Stimulated activated CD8-positive, alpha-beta memory T cell treated with anti-CD3 and anti-CD28 coated beads, Interleukin-12 subunit alpha, Interleukin-12 subunit beta, amount 100 ng/mL, for 4 hours (primary cell): ENCODE data around the gene ZNF423.

ENCODE experiments used
- DNase-seq: peaks from one replicate; pipeline ENCODE4 v3.0.0-alpha.2; 2020; ENCODE audit warnings: low read depth

ZNF423 gene

DNA sequence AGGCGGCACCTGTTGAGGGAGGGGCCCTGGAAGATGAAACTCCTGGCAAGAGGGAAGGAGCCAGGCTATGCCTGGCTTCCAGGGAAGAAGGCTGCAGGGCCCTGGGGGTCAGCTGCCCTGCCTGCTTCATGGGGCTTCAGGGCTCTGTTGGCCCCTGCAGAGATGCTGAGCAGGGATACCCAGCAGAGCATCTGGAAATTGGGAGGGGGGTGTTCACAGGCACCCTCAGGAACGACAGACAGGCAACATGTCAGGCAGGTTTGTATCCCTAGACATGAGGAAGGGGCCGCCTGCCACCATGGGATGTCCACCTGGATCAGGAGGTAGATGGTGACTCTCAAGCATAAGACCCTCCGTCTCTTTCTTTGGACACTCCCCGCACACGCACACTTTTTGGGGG, 13.8 kb upstream of the ZNF423 start:
- no peak for DNase-seq

DNA sequence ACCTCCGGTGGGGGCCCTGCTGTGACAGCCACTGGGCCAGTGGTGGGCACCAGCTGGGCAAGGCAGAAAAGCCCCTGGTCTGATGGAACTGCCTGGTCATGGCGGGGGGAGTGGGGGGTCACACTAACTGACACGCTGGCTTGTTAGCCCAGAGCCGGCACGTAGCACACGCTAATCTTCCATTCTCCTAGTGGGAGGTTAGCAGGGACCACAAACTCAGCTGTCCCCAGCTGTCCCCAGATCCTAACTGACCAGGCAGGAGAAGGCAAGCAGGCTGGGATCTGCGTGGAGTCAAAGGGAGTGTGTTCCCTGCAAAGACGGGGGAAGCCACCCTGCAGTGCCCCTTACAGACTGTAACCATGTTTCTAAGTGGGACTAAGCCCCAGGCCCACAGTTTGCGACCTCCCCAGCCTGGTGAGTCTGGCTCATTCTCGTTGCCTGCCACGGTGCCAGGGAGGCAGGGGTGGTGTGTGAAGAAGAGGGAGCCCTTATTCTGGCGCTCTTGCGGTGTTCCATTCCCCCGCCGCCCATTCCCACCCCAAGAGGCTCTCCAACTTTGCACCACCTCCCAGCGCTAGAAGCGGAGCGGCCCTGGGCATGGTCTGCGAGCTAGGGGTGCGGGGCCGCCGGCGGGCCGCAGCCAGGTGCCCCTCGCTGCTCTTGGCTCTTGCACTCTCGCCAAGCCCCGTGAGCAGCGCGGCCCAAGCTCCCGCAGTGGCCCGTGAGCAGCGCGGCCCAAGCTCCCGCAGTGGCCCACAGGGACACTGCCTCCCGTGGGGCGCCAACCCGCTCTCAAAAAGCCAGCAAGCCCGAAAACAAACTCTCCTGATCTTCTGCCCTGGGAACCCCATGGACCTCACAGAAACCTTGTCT, 12.1 kb upstream of the ZNF423 start:
- DNase-seq = no peak

DNA sequence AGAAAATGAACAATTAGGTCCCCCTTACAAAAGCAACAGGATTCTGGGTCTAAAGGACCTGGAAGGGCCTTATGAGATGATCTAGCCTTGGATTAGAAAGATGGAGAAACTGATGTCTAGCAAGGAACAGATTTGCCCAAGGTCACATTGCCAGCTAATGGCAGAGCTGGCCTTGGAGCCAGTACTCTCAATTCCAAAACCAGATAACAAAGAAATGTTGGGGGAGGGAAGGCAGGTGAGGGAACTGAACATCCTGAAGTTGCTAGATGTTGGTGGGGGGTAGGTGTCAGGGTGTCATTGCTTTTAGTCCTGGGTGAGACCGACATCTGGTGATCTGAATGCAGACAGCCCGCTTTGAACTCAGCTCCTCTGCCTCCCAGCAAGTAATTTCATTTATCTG, 11.3 kb upstream of the ZNF423 start:
- no peak for DNase-seq

DNA sequence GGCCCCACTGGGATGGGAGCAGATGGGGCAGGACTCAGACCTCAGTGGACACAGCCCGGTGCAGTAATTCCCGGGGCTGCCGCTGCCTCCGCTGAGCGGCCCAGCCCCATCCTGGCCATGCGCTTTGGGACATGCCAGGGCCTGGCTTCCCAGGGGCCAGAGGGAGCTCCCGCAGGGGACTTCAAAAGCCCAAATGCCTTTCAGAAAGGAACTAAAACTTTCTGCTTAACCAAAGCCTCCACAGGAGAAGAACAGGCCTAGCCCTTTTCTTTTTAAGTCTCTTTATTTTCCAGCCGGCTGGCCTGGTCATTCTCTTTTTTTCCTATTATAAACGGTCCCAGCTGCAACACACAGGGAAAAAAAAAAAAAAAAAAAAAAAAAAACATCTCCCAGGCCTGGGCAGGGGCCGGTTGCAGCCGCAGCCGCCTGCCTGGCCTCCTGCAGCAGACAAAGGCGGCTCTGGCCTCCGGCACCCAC, 10.7 kb upstream of the ZNF423 start:
- no peak for DNase-seq

DNA sequence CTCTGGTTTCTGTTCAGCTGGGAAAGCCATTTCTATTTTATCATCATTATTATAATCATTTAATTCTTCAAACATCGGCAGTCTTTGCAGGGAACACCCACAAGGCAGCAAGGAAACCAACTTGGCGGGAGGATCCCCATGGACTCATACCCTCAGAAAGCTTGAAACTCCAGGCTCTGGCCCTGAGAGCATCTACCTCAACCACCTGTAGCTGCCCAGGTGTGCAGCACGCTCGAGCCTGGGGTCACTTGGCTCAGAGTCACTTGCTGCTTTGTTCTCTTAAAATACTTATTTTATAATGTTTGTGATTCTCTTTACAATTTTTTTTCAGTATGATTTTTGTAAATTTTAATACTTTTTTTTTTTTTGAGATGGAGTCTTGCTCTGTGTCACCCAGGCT, 6.8 kb upstream of the ZNF423 start:
- DNase-seq = no peak

DNA sequence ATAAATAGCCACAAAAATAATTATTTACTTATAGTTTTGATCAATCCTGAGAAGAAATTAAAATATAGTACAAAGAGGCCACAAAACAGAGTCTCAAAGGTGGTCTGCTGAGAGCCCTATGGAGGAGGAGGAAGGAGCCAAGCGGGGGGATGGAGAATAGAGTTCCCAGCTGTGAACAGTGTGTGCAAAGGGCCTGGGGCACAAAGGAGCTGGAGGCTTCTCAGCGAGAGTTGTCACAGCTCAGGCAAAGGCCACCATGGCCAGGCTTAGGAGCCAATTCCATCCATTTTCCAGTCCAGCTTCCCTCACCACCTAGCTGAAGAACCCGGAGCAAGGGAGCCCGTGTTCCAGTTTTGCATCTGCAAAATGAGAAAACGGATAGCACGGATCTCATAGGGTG, 5.4 kb upstream of the ZNF423 start:
- no peak for DNase-seq

DNA sequence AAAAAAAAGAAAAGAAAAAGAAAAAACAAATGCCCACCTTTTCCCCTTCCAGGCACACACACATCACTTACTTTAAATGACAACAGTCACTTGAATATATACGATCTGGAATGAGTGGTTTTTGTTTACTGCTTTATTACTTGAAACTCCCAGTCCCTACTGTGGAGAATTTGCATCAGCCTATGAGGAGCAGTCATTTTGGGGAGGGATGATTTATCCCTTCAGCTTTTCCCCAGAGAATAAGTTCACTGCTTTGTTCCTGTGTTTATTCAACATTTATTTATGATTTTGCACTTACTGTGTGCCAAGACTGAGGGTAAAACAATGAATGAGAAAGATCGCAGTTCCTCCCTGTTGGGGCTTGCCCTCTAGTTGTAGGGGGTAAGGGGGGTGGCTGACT, 4.7 kb upstream of the ZNF423 start:
- no peak for DNase-seq

DNA sequence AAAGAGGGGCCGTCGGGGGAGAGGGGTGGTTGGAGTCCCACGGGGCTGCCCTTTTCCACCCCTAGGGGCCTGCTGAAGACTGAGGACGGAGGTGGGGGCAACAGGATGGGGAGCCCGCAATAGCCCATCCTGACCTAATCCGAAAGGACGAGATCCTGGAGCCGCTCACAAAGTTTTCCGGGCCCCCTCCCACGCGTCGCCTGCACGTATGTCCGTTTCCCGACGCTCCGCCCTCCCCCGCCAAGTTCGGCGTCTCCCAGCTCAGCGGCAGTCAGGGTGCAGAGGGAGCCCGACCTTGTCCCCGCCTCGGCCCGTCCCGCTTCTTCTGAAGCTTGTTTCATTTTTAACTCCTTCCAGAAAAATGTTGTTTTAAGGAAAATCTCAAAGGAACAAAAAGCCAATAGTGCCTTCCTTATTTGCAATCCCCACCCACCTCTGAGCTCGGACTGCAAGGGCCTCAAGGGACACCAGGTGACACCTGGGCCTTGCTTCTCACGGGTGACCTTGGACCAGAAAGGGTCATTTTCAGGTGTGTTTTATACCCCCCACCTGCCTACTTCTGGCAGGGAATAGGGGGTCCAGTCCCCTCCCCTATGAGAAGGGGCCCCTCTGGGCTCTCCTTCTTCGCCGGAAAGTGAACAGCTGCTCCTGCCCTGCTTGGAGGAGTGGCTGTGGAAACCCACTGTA, 3.4 kb upstream of the ZNF423 start:
- DNase-seq = no peak

DNA sequence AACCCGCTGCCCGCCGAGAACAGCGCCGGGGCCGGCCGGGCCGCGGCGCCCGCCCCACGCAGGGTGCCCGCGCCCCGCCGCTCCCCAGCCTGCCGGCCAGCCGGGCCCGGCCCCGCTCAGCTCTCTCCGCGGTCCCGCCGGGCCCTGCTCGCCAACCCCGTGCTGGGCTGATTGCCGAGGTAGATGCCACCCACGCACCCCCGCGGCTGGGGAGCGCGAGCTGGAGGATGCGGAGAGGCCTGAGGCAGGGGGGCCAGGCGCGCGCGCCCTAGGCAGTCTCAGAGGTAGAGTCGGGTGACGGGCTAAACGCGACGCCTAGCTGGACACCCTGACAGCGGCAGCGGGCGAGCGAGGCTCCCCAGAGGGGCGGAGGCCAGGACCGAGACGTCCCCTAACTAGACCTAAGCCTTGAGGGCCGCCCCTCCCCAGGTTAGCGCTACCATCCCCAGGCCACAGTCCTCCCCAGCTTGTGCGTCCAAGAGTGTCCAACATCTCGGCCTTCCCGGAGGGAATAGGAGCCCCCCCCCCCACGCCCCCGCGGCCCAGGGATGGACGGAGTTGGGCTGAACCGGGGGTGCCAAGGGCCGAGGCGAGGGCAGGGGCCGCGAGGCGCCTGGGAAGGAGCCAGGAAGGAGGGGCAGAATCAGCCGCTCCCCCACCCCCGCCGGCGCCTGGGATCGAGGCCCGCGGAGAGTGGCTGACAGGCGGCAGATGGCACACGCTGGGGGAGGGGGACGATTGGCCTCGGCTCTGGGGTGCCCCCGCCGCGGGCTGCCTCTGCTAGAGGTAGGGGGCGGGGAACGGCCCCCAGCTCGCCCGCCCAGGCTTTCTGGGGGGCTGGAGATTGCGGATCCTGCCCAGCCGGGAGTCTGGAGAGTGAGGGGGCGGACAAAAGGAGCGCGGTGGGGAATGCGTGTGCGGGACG, 2.5 kb upstream of the ZNF423 start:
- peak; percentile 15 for DNase-seq

DNA sequence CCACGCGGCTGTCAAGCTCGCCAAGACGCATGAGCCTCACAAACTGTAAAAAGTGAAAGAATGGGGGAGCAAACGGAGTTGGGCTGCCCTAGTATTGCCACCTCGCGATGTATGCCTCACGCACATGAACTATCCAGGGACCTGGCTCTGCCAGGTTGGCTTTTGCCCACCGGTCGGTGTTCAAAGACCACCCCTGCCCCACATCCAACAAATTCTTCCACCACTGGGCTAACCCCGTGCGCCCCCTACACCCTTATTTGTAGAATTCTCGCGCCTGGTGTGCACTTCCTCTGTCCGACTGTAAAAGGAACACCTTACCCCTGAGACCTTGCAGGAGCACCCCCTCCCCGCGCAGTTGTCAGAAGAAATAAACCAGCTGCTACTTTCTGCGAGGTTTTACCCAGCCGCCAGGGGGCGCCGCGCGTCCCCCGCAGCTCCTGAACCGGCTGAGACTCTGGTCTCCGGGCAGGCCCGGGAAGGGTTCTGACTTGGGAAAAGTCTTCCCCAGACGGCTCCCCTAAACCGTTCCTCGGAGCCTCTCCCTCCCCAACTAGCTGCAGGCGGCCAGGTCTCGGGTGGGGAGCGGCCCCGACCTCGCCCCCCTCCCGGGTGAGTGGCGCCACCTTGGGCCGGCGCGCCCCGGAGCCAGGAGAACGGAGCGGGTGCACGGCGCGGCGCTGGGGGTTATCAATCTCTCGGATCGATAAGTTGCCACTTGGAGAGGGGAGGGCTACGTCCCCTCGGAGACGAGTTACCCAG, 1.7 kb upstream of the ZNF423 start:
- no peak for DNase-seq

DNA sequence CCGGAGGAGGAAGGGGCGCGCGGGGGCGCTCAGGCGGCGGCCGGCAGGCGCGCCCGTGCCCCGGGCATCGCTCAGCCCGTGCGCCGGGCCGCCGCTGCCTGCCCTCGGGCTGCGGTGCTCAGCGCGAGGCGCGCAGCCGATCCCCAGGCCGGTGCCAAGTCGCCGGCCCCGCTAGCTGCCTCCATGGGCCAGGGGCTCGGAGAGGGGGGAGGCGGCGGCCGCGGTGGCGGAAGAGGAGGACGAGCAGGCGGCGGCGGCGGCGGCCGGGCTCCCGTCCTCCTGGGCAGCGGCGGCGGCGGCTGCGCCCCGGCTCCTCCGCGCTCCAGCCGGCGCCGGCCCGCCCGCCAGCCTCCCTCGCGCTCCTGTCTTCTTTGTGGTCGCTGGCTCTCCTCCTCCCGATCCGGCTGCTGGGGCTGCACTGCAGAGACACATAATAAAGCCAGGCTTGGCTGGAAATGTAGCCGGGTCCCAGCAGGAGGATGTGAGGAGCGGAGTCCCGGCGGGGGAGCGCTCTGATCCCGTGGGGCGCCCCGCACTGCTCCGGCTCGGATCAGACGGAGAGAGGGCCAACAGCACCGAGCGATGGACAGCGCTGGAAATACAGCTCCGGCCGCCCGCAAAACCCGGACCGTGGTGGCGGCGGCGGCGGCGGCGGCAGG, 889 bp upstream of the ZNF423 start:
- DNase-seq = no peak

DNA sequence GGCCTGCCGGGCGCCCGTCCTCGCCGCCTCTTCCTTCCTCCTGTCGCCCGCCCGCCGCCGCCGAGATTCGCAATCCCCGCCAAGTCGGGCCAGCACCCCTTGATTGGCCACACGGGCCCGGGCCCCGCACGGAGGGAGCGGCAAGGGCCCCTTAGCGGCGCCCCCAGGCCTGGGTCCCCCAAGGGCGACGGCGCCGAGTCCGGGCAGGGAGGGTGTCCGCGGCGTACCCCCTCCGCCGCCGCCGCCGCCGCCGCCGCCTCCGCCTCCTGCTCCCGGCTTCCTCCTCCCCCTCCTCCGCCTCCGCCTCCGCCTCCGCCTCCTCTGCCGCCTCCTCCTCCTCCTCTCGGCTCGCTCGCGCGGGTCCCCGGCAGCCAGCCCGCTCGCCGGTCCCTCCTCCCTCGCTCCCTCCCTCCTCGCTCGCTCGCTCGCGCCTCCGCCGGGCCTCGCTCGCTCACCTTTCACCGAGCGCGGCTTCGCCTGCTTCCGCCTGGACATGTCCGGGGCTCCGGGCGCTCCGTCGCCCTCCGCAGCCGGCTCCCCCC, 561 bp downstream of the ZNF423 start:
- peak; percentile 34 for DNase-seq

DNA sequence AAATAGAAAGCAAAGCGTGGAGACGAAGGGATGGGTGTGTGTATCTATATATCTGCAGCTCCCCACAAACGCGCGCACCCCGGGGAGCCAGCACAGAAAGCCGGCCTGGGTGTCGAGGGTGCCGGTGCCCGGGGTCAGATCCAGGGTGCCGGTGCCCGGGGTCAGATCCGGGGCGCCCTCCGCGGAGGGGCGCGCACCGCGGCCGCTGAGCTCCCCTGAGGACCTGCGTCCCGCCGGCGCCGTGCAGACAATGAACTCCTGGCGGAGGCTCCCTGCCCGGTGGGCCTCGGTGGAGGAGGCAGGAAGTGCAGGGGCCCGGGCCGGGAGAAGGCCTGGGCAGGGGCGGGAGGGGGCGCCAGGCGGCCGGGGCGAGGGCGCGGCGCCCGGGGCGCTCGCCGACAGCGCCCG, 1.1 kb downstream of the ZNF423 start:
- DNase-seq = no peak

DNA sequence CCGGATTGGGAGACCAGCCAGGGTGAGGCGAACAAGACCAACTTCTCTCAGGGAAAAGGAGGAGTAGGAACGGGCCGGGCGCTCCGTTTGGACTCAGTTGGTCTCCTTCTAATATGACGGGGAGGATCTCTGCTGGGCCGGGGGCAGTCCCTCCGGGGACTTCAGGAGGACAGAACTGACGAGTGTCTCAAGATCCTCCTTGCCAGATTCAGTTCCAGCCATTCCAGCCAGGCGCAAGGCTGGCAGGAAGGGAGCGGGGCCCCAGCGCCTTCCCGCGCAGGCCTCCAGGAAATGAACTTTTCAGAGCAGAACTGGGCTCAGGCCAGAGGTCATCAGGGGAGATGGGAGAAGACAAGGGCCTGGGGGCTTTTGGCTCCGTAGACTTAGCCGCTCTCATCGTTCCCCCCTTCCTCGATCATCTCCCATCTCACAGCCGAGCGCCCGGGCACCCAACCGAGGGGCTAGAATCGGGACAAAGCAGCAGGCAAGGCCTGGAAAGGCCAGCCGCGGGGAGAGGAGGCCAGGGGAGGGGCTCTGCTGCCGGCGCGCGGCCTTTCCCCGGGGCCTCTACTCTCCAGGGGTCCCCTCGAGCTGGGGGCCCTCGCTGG, 1.6 kb downstream of the ZNF423 start:
- DNase-seq = no peak

DNA sequence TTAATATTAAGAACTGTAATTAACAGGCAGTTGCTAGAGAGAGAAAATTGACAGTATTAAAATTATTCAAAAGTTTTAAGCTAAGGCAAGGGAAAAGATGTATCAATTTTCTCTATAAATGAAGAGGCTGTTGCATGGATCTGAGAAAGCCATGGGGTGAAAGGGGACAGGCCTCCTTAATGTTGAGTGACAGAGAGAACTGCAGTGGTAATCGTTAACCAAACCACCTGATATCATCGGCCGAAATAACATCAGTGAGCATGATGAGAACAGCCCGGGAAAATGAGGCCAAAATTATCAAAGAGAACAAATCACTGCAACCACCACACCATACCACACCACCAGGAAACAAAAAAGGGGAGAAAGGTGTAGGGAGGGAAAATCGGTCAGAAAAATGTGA, 3.6 kb downstream of the ZNF423 start:
- DNase-seq = no peak

DNA sequence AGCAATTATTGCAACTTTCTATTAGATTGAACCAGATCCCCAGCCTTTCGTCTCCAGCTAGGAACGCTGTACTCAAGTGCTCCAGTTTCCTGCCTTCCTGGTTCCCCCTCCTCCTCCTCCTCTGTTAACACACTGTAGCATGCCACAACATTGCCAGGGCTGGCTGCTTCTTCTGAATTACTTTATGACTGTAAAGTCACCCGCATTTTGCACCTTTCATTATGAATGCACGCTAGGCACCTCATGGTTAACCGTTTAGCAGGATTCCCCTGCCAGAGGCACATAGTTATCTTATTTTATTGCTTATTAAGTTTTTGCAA, 4.5 kb downstream of the ZNF423 start:
- DNase-seq = no peak

DNA sequence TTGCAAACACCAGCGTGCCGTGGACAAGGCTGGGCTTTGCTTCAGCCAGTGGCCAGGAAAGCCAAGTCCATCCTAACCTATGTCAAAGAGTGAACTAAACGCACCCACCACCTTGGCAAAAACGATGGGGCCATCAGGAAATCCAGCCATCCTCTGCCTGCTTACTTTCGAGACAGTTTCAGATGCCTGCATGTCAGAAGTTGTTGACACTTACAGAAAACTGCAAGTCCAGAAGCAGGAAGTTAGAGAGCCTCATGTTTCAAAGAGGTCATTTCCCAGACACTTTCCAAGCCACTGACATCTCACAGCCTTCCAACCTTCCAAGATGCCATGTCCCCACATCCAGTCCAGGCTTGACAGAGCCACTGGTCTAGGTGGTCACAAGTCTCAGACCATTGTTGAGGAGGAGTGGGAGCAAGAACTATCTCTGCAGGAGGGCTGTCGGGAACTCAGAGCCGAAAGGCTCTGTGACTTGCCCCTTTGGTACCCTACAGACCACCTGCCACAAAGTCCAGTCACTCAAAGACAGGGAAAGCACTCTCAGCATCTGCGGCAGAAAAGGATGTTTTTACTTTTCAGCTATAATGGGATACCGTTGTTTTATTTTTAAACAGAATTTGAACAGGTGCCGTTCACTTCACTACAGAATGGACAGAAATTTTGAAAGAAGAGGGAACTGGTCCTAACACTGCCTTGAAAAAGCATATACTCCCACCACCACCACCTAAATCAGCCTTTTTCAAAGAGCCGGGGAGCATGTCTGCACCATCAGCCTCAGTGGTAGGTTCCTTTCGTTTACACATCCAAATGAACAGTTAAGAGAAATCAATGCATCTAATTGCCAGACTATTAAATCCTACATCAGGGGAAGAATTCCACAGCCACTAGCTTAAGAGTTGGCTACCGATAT, 5.1 kb downstream of the ZNF423 start:
- no peak for DNase-seq

DNA sequence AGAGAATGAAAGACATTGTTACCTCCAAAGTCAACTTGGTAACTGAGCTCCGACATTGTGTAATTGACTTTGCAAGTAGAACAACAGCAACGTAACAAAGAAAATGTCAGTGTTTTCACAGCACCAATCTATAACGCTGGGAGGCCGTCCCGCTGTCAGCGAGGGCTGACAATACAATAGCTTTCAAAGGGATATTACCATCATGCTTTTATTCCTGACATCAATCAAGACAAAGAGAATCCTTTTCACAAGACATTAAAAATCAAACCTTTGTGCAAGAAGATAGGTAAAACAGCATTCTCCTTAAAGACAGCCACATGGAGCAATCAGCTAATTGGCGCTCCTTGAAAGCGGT, 6.2 kb downstream of the ZNF423 start:
- no peak for DNase-seq

DNA sequence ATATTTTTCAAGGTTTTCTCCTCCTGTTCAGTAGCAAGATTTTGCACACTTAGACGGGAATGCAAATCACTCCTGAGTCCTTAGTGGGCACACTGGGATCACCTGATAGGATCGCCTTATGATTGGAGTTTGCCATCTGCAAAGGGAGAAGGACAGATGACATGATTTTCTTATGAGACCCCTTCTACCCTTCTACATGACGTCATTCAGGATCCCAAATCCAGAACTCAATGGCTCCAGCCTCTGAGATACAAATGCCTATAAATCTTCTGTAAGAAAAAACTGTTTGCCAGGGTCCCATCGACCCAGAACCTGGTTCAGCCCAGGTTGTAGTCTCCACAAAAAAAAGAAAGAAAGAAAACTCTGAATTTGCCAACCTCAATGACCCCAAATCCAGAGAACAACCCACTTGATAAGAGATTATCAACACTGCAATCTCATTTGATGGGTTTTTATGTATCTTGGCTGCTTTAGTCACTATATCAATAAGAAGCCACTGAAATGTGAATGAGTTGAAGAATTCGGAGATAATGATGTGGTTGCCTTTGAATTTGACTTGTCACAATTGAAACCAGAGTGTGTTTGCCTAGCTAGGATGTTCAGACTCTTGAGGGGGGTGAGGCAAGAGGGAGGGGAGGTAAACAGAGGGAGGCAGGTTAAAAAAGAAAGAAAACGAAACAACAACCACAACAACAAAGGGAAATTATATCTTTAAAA, 6.7 kb downstream of the ZNF423 start:
- DNase-seq = no peak
